ENCODE measurements around the gene ULK3. TPM values are rescaled to one million over a fixed set of nuclear protein-coding genes. Genes with fewer than 3 reads are reported as not detected.

ULK3 gene
- total RNA-seq, 6 experiments from 2014 or later = 19.7 to 25.1 (median 22.1) TPM

DNA sequence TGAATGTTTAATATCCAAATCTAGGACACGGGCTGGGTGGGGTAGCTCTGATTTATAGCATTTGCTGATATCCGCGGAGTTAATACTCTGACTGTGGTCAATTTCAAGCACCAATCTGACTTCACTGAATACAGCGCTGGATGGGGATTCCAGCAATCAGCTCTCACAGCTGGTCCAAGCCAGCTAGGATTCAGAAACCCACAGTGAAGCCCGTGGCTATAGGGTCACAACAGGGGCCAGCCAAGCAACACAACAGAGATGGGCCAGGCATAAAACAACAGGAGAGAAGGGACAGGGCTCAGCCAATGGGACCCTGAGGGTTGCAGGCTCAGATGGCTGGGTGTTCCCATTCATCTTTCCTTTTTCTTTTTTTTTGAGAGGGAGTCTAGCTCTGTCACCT lies 35.7 kb downstream of the ULK3 start:
- DNase-seq (no peak), ATAC-seq (no peak)
- peaks cover 2 to 10% (median 4%) of the 10 kb centered on the region in 4 donors for H3K36me3 ChIP-seq
- no peak for TF ChIP-seq POLR2A (IDR thresholded peaks at IDR 0.05)
- TF ChIP-seq, protein P1, sequence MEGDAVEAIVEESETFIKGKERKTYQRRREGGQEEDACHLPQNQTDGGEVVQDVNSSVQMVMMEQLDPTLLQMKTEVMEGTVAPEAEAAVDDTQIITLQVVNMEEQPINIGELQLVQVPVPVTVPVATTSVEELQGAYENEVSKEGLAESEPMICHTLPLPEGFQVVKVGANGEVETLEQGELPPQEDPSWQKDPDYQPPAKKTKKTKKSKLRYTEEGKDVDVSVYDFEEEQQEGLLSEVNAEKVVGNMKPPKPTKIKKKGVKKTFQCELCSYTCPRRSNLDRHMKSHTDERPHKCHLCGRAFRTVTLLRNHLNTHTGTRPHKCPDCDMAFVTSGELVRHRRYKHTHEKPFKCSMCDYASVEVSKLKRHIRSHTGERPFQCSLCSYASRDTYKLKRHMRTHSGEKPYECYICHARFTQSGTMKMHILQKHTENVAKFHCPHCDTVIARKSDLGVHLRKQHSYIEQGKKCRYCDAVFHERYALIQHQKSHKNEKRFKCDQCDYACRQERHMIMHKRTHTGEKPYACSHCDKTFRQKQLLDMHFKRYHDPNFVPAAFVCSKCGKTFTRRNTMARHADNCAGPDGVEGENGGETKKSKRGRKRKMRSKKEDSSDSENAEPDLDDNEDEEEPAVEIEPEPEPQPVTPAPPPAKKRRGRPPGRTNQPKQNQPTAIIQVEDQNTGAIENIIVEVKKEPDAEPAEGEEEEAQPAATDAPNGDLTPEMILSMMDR (IDR thresholded peaks at IDR 0.05) = no peak
- intact Hi-C loops (cut with DNase I) = no loop called here
- peaks cover 0 to 9% (median 0%) of the 10 kb centered on the region in 4 donors for H3K4me1 ChIP-seq
- H3K27me3 ChIP-seq = no peaks in the 10 kb centered on the region
- 55% methylated on average over 2 of the region's 5 CpGs for WGBS (ENCODE audit: insufficient coverage, low coverage, low lambda C conversion rate, missing lambda C conversion rate)
- no peaks in the 10 kb centered on the region for H3K9me3 ChIP-seq
- H3K4me3 ChIP-seq = no peak overlapping the region
- no peak overlapping the region for H3K27ac ChIP-seq

DNA sequence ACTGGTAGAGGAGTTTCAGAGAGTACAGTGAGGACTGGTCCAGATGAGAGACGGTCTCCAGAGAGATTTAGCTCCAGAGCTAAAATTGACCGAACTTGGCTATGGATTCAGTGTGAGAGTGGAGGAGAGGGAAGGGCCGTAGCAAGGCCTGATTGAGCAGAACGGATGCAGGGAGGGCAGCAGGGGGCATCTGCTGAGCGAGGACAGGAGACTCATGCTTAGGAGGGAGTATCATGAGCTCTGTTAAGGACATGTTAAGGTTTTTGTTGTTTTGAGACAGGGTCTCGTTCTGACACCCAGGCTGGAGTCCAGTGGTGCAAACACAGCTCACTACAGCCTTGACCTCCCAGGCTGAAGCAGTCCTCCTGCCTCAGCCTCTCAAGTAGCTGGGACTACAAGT lies 38.0 kb downstream of the ULK3 start:
- Histone ChIP-seq H3K27me3 (no peaks in the 10 kb centered on the region), H3K36me3 (peaks cover 7 to 24% (median 15%) of the 10 kb centered on the region in 4 donors), H3K4me3 (no peak overlapping the region), H3K27ac (no peak overlapping the region), H3K4me1 (peaks cover 0 to 16% (median 3%) of the 10 kb centered on the region in 4 donors), H3K9me3 (no peaks in the 10 kb centered on the region)
- no peak for ATAC-seq
- WGBS (ENCODE audit: insufficient coverage, low coverage, low lambda C conversion rate, missing lambda C conversion rate) = 82% methylated on average over 3 of the region's 6 CpGs
- intact Hi-C loops (cut with DNase I) = no loop called here
- no peak for DNase-seq
- TF ChIP-seq POLR2A (IDR thresholded peaks at IDR 0.05) = no peak
- TF ChIP-seq, protein P1 (IDR thresholded peaks at IDR 0.05) = no peak

DNA sequence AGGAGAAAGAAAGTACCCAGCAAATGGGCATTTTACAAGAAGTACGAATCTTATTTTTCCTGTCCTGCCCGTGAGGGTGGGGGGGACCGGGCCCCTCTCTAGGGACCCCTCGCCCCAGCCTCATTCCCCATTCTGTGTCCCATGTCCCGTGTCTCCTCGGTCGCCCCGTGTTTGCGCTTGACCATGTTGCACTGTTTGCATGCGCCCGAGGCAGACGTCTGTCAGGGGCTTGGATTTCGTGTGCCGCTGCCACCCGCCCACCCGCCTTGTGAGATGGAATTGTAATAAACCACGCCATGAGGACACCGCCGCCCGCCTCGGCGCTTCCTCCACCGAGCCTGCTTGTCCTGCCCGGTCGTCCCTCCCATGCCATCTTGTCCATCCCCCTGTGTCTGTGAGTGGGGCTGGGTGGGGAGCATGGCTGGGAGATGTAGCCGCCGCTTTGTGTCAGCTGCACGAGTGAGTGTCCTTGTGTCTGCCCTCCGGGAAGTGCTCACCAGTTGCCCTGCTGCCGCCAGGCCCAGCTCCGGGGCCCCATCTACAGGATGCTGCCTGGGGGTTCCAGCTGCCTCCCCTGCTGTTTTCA lies 40.0 kb downstream of the ULK3 start:
- ATAC-seq (no peak), DNase-seq (peak in 1 of 3 donors; percentile 20)
- H3K4me1 ChIP-seq = peaks cover 0 to 35% (median 12%) of the 10 kb centered on the region in 4 donors
- 89% methylated on average over 11 of the region's 31 CpGs for WGBS (ENCODE audit: insufficient coverage, low coverage, low lambda C conversion rate, missing lambda C conversion rate)
- H3K9me3 ChIP-seq = no peaks in the 10 kb centered on the region
- no peaks in the 10 kb centered on the region for H3K27me3 ChIP-seq
- intact Hi-C loops (cut with DNase I) = no loop called here
- no peak for TF ChIP-seq POLR2A (IDR thresholded peaks at IDR 0.05)
- TF ChIP-seq, protein P1 (IDR thresholded peaks at IDR 0.05) = no peak
- no peak overlapping the region for H3K4me3 ChIP-seq
- peaks cover 7 to 24% (median 15%) of the 10 kb centered on the region in 4 donors for H3K36me3 ChIP-seq
- no peak overlapping the region for H3K27ac ChIP-seq

DNA sequence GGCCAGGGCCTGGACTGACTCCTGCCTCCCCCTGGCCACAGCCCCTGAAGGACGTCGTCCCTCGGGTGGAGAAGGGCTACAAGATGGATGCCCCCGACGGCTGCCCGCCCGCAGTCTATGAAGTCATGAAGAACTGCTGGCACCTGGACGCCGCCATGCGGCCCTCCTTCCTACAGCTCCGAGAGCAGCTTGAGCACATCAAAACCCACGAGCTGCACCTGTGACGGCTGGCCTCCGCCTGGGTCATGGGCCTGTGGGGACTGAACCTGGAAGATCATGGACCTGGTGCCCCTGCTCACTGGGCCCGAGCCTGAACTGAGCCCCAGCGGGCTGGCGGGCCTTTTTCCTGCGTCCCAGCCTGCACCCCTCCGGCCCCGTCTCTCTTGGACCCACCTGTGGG lies 40.7 kb downstream of the ULK3 start:
- no peak for ATAC-seq
- Histone ChIP-seq H3K27me3 (no peaks in the 10 kb centered on the region), H3K4me1 (peaks cover 0 to 34% (median 16%) of the 10 kb centered on the region in 4 donors), H3K9me3 (no peaks in the 10 kb centered on the region), H3K36me3 (peaks cover 7 to 24% (median 15%) of the 10 kb centered on the region in 4 donors), H3K27ac (no peak overlapping the region), H3K4me3 (no peak overlapping the region)
- 80% methylated on average over 4 of the region's 20 CpGs for WGBS (ENCODE audit: insufficient coverage, low coverage, low lambda C conversion rate, missing lambda C conversion rate)
- intact Hi-C loops (cut with DNase I) = no loop called here
- peak in 1 of 3 donors; percentile 28 for DNase-seq
- TF ChIP-seq, protein P1 (IDR thresholded peaks at IDR 0.05) = no peak
